ENCODE results near the gene CRIM1. TPM values are rescaled to one million over a fixed set of nuclear protein-coding genes. Genes with fewer than 3 reads are reported as not detected.
A peak's percentile ranks its signal among the peaks of the same experiment; 100 is the strongest.

The CRIM1 gene
- total and polyA plus RNA-seq, 5 donors from 2014 or later, result 0.15 to 2.7 (median 0.74) TPM

DNA sequence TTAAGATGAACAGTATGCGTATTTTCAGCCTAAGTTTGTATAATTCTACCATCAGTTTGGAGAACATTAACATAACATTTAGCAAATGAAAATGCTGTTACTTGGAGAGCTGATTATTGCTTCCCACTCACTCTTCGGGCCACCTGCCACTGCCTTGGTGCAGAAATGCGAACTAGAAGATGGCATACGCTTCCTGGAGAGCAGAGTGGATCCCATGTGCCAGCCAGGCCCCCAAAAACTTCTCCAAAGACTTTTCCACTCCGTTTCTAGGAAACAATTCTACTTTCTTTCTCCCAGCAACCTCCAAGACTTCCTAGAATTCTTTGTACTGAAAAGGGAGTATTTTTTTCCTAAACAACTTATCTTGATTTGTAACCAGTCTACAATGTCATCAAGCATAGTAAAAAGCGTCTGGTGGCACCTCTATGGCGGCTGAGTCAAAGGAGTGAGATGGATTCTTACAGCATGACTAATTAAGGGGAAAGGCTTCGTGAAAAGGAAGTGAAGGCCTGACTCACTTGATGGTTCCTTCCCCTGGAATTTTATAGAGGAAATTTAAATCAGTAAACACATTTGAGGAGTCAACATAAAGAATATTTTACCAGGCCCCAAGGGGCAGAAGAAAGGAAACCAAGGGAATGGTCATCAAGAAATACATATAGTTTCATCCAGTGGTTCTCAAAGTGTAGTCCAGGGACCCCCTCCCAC, 205.8 kb downstream of the CRIM1 start:
- Mint-ChIP-seq H3K9me3 (no peaks in the 10 kb centered on the region), H3K36me3 (peaks cover 42% of the 10 kb centered on the region), H3K4me3 (no peak overlapping the region), H3K27me3 (no peaks in the 10 kb centered on the region), H3K4me1 (peaks cover 0 to 11% (median 6%) of the 10 kb centered on the region in 4 donors), H3K27ac (no peak overlapping the region)
- no peaks in the 10 kb centered on the region for H3K9me3 ChIP-seq (ENCODE audit: control insufficient read depth in 2 of 2, low read length in 2 of 2)
- H3K4me1 ChIP-seq (ENCODE audit: control insufficient read depth, insufficient read depth, low read length, poor library complexity, severe bottlenecking), result no peaks in the 10 kb centered on the region
- H3K27ac ChIP-seq (ENCODE audit: insufficient read depth, low read length, poor library complexity, severe bottlenecking), result no peak overlapping the region
- no peaks in the 10 kb centered on the region for H3K27me3 ChIP-seq (ENCODE audit: control insufficient read depth, insufficient read depth, low read length)
- ATAC-seq (ENCODE audit: low read depth in 2 of 2), result no peak
- DNase-seq, result no peak
- no peak overlapping the region for H3K4me3 ChIP-seq (ENCODE audit: low read depth, low read length)
- peaks cover 14% of the 10 kb centered on the region for H3K36me3 ChIP-seq (ENCODE audit: control insufficient read depth, insufficient read depth, low read length)

DNA sequence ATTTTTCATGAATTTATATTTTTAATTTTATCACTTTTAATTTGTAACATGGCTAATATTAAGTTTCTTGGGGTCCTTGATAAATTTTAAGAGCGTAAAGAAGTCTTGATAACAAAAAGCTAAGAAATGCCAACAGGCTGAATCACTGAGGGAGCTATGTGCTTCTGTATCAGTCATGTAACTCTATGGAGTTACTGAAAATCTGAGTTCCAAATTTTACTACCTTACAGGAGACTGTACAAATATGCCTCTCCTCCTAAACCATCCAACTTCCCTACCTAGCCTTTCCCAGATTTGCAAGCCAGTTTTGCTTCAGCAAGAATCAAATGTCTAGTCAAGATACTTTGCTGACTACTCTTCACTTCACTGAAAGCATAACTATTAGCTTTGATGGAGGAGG, 206.7 kb downstream of the CRIM1 start:
- Mint-ChIP-seq H3K36me3 (peaks cover 48% of the 10 kb centered on the region), H3K9me3 (no peaks in the 10 kb centered on the region), H3K4me1 (peaks cover 0 to 14% (median 8%) of the 10 kb centered on the region in 4 donors), H3K27me3 (no peaks in the 10 kb centered on the region), H3K4me3 (no peak overlapping the region), H3K27ac (no peak overlapping the region)
- Histone ChIP-seq H3K27me3 (ENCODE audit: control insufficient read depth, insufficient read depth, low read length) (no peaks in the 10 kb centered on the region), H3K4me3 (ENCODE audit: low read depth, low read length) (no peak overlapping the region), H3K27ac (ENCODE audit: insufficient read depth, low read length, poor library complexity, severe bottlenecking) (no peak overlapping the region), H3K9me3 (ENCODE audit: control insufficient read depth in 2 of 2, low read length in 2 of 2) (no peaks in the 10 kb centered on the region), H3K4me1 (ENCODE audit: control insufficient read depth, insufficient read depth, low read length, poor library complexity, severe bottlenecking) (no peaks in the 10 kb centered on the region), H3K36me3 (ENCODE audit: control insufficient read depth, insufficient read depth, low read length) (peaks cover 15% of the 10 kb centered on the region)
- no peak for DNase-seq
- ATAC-seq (ENCODE audit: low read depth in 2 of 2), result no peak

DNA sequence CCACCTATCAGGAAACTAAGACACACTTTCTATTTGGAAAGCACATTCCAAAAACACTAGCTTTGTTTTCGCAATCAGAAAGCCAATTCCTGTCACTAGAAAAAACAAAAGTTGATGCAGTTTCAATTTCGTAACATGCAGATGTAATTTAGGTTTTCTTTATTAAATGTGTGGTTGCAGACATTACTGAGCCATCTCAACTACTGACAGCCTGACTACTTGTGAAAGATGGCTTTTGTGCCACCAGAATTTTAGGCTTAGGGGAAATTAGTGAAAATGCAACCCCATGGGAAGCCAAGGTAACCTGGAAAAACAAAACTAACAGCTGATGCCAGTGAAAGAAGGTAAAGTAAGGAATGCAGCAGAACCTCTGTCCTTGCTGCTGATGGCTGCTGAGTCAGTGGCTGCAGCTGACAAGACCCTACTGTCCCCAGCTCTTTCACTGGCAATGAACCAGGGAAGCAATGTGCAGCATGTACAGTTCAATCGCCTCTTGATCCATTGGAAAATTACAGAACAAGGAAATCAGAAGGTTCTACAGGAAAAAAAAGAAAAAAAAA, 207.5 kb downstream of the CRIM1 start:
- Mint-ChIP-seq H3K4me3 (no peak overlapping the region), H3K27ac (no peak overlapping the region), H3K36me3 (peaks cover 53% of the 10 kb centered on the region), H3K9me3 (no peaks in the 10 kb centered on the region), H3K27me3 (no peaks in the 10 kb centered on the region), H3K4me1 (peaks cover 0 to 11% (median 5%) of the 10 kb centered on the region in 4 donors)
- no peaks in the 10 kb centered on the region for H3K27me3 ChIP-seq (ENCODE audit: control insufficient read depth, insufficient read depth, low read length)
- H3K27ac ChIP-seq (ENCODE audit: insufficient read depth, low read length, poor library complexity, severe bottlenecking), result no peak overlapping the region
- H3K4me3 ChIP-seq (ENCODE audit: low read depth, low read length), result no peak overlapping the region
- no peaks in the 10 kb centered on the region for H3K9me3 ChIP-seq (ENCODE audit: control insufficient read depth in 2 of 2, low read length in 2 of 2)
- ATAC-seq (ENCODE audit: low read depth in 2 of 2) (no peak), DNase-seq (no peak)
- H3K36me3 ChIP-seq (ENCODE audit: control insufficient read depth, insufficient read depth, low read length), result peaks cover 15% of the 10 kb centered on the region
- no peaks in the 10 kb centered on the region for H3K4me1 ChIP-seq (ENCODE audit: control insufficient read depth, insufficient read depth, low read length, poor library complexity, severe bottlenecking)

DNA sequence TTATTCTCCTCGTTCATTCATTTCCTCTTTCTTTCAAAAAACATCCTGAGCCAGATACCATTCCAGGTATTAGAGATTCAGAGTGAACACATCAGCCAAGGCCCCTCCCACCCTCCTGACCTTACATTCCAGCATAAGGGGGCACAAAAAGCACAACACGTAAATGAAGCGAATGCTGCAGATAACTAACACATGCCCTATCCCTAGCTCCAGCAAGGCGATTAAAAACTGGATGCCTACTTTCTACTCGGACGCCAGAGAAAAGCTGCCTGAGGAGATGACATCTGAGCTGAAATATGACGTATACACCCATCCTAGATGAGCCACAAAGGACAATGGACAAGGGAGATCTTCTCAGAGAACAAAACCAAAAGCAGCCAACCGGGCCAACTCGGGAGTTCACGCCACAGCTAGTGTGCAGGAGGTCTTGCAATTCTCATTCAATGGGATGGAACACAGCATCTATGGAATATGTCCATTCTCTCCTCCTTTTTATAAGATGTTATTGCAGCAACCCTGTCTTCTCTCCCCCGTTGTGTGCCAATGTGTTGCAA, 208.9 kb downstream of the CRIM1 start:
- Histone ChIP-seq H3K27me3 (ENCODE audit: control insufficient read depth, insufficient read depth, low read length) (no peaks in the 10 kb centered on the region), H3K36me3 (ENCODE audit: control insufficient read depth, insufficient read depth, low read length) (peaks cover 15% of the 10 kb centered on the region), H3K9me3 (ENCODE audit: control insufficient read depth in 2 of 2, low read length in 2 of 2) (no peaks in the 10 kb centered on the region), H3K4me3 (ENCODE audit: low read depth, low read length) (no peak overlapping the region), H3K27ac (ENCODE audit: insufficient read depth, low read length, poor library complexity, severe bottlenecking) (no peak overlapping the region), H3K4me1 (ENCODE audit: control insufficient read depth, insufficient read depth, low read length, poor library complexity, severe bottlenecking) (no peaks in the 10 kb centered on the region)
- Mint-ChIP-seq H3K36me3 (peaks cover 50% of the 10 kb centered on the region), H3K9me3 (no peaks in the 10 kb centered on the region), H3K27me3 (no peaks in the 10 kb centered on the region), H3K27ac (no peak overlapping the region), H3K4me3 (no peak overlapping the region), H3K4me1 (peaks cover 2 to 12% (median 5%) of the 10 kb centered on the region in 4 donors)
- ATAC-seq (ENCODE audit: low read depth in 2 of 2) (no peak), DNase-seq (no peak)

DNA sequence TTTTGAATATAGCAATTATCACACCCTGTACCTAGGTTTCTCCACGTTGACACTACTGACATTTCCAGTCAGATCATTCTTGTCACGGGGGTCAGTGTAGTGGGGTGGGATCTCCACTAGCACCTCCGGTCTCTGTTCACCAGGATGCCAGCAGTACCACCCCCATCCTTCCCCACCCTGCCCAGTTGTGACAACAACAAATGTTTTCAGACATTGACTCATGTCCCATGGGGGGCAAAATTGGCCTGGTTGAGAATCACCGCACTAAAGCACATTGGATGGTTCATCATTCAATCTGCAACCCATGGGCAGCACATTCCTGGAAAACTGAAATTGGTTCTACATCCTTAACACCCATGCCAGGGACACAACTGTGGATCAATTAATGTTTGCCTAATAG, 210.1 kb downstream of the CRIM1 start:
- DNase-seq (no peak), ATAC-seq (ENCODE audit: low read depth in 2 of 2) (no peak)
- no peak overlapping the region for H3K4me3 ChIP-seq (ENCODE audit: low read depth, low read length)
- H3K9me3 Mint-ChIP-seq, result no peaks in the 10 kb centered on the region
- no peak overlapping the region for H3K27ac Mint-ChIP-seq
- no peaks in the 10 kb centered on the region for H3K4me1 ChIP-seq (ENCODE audit: control insufficient read depth, insufficient read depth, low read length, poor library complexity, severe bottlenecking)
- no peaks in the 10 kb centered on the region for H3K27me3 Mint-ChIP-seq
- no peak overlapping the region for H3K4me3 Mint-ChIP-seq
- H3K27ac ChIP-seq (ENCODE audit: insufficient read depth, low read length, poor library complexity, severe bottlenecking), result no peak overlapping the region
- no peaks in the 10 kb centered on the region for H3K27me3 ChIP-seq (ENCODE audit: control insufficient read depth, insufficient read depth, low read length)
- peaks cover 13% of the 10 kb centered on the region for H3K36me3 ChIP-seq (ENCODE audit: control insufficient read depth, insufficient read depth, low read length)
- peaks cover 44% of the 10 kb centered on the region for H3K36me3 Mint-ChIP-seq
- H3K4me1 Mint-ChIP-seq, result peaks cover 4 to 11% (median 6%) of the 10 kb centered on the region in 4 donors
- no peaks in the 10 kb centered on the region for H3K9me3 ChIP-seq (ENCODE audit: control insufficient read depth in 2 of 2, low read length in 2 of 2)

DNA sequence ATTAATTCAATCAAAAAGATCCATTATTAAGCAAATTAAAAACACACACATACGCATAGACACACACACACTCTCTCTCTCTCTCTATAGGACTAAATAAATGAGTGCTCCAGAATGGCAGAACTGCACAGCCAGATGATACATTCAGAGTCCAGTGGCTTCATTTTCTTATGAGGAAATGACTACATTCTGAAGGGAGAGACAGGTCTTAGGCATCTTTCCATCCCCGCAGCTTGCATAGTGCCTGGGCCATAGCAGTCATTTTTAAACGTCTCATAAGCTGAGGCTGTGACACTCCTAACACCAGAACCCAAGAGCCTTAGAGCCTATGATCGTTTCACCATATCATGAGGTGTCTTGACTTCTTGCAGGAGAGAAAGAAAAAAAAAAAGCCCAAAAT, 211.3 kb downstream of the CRIM1 start:
- Mint-ChIP-seq H3K27me3 (no peaks in the 10 kb centered on the region), H3K4me3 (no peak overlapping the region), H3K4me1 (peaks cover 4 to 10% (median 6%) of the 10 kb centered on the region in 4 donors), H3K36me3 (peaks cover 38% of the 10 kb centered on the region), H3K27ac (peak overlapping the region in 1 of 3 donors; percentile 89), H3K9me3 (no peaks in the 10 kb centered on the region)
- Histone ChIP-seq H3K27me3 (ENCODE audit: control insufficient read depth, insufficient read depth, low read length) (no peaks in the 10 kb centered on the region), H3K4me1 (ENCODE audit: control insufficient read depth, insufficient read depth, low read length, poor library complexity, severe bottlenecking) (no peaks in the 10 kb centered on the region), H3K9me3 (ENCODE audit: control insufficient read depth in 2 of 2, low read length in 2 of 2) (no peaks in the 10 kb centered on the region), H3K4me3 (ENCODE audit: low read depth, low read length) (no peak overlapping the region), H3K27ac (ENCODE audit: insufficient read depth, low read length, poor library complexity, severe bottlenecking) (no peak overlapping the region), H3K36me3 (ENCODE audit: control insufficient read depth, insufficient read depth, low read length) (peaks cover 13% of the 10 kb centered on the region)
- ATAC-seq (ENCODE audit: low read depth in 2 of 2), result no peak
- DNase-seq, result no peak

DNA sequence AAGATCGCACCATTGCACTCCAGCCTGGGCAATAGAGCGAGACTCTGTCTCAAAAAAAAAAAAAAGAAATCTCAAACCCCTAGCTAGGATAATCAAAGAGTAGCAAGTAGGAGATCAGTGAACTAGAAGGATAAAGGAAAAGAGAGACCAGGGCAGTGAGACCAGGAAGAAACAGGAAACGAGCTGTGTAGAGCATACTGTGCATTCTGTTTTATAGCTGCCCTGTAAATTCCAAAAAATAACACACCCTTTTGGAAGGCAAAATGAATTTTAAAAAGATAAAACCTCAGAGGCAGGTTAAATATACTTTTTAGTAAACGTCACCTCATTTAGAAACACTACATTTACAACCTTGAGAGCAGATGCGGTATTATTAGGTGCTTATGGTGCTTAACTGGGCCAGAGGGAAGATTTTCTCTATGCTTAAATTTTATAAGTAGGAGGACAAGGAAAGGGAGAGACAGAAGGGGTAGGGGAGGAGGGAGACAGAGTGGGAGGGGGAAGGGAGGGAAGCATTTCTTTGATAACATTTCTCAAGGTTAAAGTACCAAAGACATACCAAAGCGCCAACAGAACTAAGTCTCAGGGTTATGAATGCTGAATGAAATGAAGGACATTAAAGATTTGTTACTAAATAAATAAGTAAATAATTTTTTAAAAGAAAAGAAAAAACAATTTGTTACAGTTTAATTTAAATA, 212.3 kb downstream of the CRIM1 start:
- no peak for DNase-seq
- Histone ChIP-seq H3K4me1 (ENCODE audit: control insufficient read depth, insufficient read depth, low read length, poor library complexity, severe bottlenecking) (no peaks in the 10 kb centered on the region), H3K4me3 (ENCODE audit: low read depth, low read length) (no peak overlapping the region), H3K27me3 (ENCODE audit: control insufficient read depth, insufficient read depth, low read length) (no peaks in the 10 kb centered on the region), H3K36me3 (ENCODE audit: control insufficient read depth, insufficient read depth, low read length) (peaks cover 15% of the 10 kb centered on the region), H3K27ac (ENCODE audit: insufficient read depth, low read length, poor library complexity, severe bottlenecking) (no peak overlapping the region), H3K9me3 (ENCODE audit: control insufficient read depth in 2 of 2, low read length in 2 of 2) (no peaks in the 10 kb centered on the region)
- Mint-ChIP-seq H3K27ac (no peak overlapping the region), H3K4me3 (no peak overlapping the region), H3K9me3 (no peaks in the 10 kb centered on the region), H3K27me3 (no peaks in the 10 kb centered on the region), H3K36me3 (peaks cover 42% of the 10 kb centered on the region), H3K4me1 (peaks cover 4 to 11% (median 8%) of the 10 kb centered on the region in 4 donors)
- ATAC-seq (ENCODE audit: low read depth in 2 of 2), result no peak
